NT2/D1 (cell line): ENCODE results near the gene IGFL4.

ENCODE experiments used
- SUZ12 ChIP-seq: IDR thresholded peaks from 2 replicates; pipeline ENCODE4 v1.6.1; 2011; ENCODE audit not compliant: insufficient read length, insufficient read depth; ENCODE audit errors: extremely low read depth
- YY1 ChIP-seq: IDR thresholded peaks from 2 replicates; pipeline ENCODE4 v1.6.1; 2011; ENCODE audit not compliant: insufficient read length, insufficient read depth
- ZNF274 ChIP-seq: IDR thresholded peaks from 2 replicates; pipeline ENCODE4 v1.6.1; 2011; ENCODE audit warnings: mild to moderate bottlenecking, low read depth, low read length

DNA sequence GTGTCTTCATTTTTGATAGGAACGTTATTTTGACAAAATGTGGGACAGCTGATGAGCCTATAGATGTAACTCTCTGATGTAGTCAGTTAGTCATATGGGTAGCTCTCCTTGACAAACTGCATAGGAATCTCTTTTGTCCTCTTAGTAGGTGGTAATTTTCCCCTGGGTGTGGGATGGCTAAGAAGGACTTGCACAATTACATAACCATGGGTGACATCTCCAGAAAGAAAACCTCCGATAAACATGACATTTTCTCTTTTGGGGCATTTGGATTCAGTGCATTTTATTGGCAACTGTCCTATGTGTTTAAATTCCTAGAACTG lies 41.9 kb upstream of the IGFL4 start:
- TF ChIP-seq SUZ12 (no peak), YY1 (no peak), ZNF274 (no peak)
